Fibroblast of the aortic adventitia (primary cell): ENCODE data around the gene RAN. TPM values are rescaled to one million over a fixed set of nuclear protein-coding genes. Genes with fewer than 3 reads are reported as not detected.

ENCODE experiments used
- DNase-seq: peaks from one replicate; pipeline ENCODE4 v3.0.0-alpha.2; 2010; ENCODE audit warnings: low read depth
- H3K4me3 ChIP-seq: 2 replicates; pipeline ENCODE4 v1.5.1; 2011; ENCODE audit warnings: low read depth, mild to moderate bottlenecking, control low read depth, low read length, moderate library complexity
- CTCF ChIP-seq: IDR thresholded peaks from 2 replicates; pipeline ENCODE4 v1.5.1; 2011; ENCODE audit warnings: mild to moderate bottlenecking, low read length, control low read depth, inconsistent platforms; ENCODE audit not compliant: insufficient read depth
- total RNA-seq: library from RNA; depleted of rRNA; stranded (reverse); fragments of >200 nt; gene quantifications from 2 replicates; pipeline ENCODE4 v1.2.3, GENCODE V29; 2012; ENCODE audit warnings: low replicate concordance

The RAN gene
- 475 and 564 TPM in 2 replicates for total RNA-seq

- no peak for TF ChIP-seq CTCF
- H3K4me3 ChIP-seq, result peak within 1 kb of the TSS; percentile 87
- peak; percentile 91 for DNase-seq
These were observed at the start of gene RAN for GRCh38 chr12:130871286-130872178. TSS of gene RAN (plus strand) at chr12:130872066. CDS start at chr12:130872594, 528 bp downstream.

DNA sequence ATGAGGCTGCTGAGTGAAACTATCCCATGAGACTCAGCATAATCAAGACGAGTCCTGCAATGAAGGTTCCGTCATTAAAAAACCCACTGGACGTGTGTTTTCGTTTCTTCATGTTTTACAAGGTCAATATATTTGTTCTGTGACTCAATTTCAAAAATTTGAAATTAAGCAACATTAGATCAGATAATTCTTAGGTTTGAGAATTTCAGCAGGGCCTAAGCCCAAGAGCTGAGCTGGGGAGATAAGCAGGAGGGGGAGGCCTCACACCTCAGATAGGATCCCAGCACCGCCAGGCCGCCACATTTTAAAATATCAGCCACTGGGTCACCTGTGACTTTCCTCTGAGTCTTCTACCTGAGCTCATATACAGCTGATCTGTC is 46.1 kb upstream of the RAN start:
- TF ChIP-seq CTCF, result no peak
- no peak for DNase-seq
- no peak overlapping the region for H3K4me3 ChIP-seq

GRCh38 chr12:130826151-130826801 is 45.6 kb upstream of the RAN start:
- peak; percentile 63 for DNase-seq
- no peak overlapping the region for H3K4me3 ChIP-seq
- TF ChIP-seq CTCF, result peak; percentile 57

GRCh38 chr12:130827432-130827831 is 44.4 kb upstream of the RAN start:
- DNase-seq, result no peak
- no peak overlapping the region for H3K4me3 ChIP-seq

DNA sequence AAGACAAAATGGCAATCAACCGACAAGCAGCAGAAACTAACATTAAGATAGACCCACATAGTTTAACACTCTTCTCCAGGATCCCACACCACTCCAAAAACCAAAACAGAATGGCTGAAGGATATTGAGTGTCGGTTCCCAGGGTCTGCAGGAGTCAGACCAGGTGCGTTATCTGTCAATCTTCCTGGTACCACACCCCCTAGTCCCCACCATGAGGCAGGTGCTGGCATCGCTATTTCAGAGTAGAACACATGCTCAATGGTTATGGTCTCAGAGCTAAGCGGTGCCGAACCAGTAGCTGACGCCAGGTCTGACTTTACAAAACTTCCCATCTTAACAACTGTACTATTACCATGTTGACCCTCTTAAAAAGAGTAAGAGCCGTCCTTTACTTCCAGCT is 43.0 kb upstream of the RAN start:
- H3K4me3 ChIP-seq, result no peak overlapping the region
- no peak for DNase-seq
- no peak for TF ChIP-seq CTCF

More at GRCh38 chr12:130827432-130827831, 44.4 kb upstream of the RAN start:
- no peak for TF ChIP-seq CTCF

- no peak for TF ChIP-seq CTCF
- H3K4me3 ChIP-seq, result no peak overlapping the region
- DNase-seq, result no peak
These were observed 42.2 kb upstream of the RAN start for GRCh38 chr12:130829391-130830245.
